Mesenchymal stem cell (in vitro differentiated cells and primary cell): ENCODE results near the gene CTNNA3.

Experiments
- DNase-seq: peaks from one replicate; pipeline ENCODE4 v3.0.0-alpha.2; 2013
- H2AFZ ChIP-seq: one replicate; pipeline ENCODE4 v1.6.1; 2013; ENCODE audit warnings: low read depth, mild to moderate bottlenecking, control low read depth, inconsistent platforms, low read length, moderate library complexity
- H2AK5ac ChIP-seq: 2 replicates; pipeline ENCODE4 v1.6.1; 2013; ENCODE audit warnings: low read length, moderate library complexity, mild to moderate bottlenecking, inconsistent platforms; ENCODE audit not compliant: severe bottlenecking
- H2BK120ac ChIP-seq: one replicate; pipeline ENCODE4 v1.6.1; 2013; ENCODE audit warnings: low read depth, mild to moderate bottlenecking, inconsistent platforms, low read length, moderate library complexity
- H2BK12ac ChIP-seq, 2 experiments: one replicate each; pipeline ENCODE4 v1.6.1; 2013; ENCODE audit warnings: inconsistent platforms in 2 of 2, low read length in 2 of 2, mild to moderate bottlenecking in 2 of 2, moderate library complexity in 2 of 2, control low read depth in 1 of 2
- H2BK15ac ChIP-seq: one replicate; pipeline ENCODE4 v1.6.1; 2013; ENCODE audit warnings: mild to moderate bottlenecking, low read depth, inconsistent platforms; ENCODE audit not compliant: poor library complexity, severe bottlenecking
- H2BK5ac ChIP-seq: 2 replicates; pipeline ENCODE4 v1.6.1; 2013; ENCODE audit warnings: low read depth, mild to moderate bottlenecking, low read length, control low read depth, inconsistent platforms; ENCODE audit not compliant: poor library complexity, severe bottlenecking
- H3K14ac ChIP-seq, 2 experiments: one replicate each; pipeline ENCODE4 v1.6.1; 2013; ENCODE audit warnings: inconsistent platforms in 2 of 2, low read length in 2 of 2, control low read depth in 1 of 2, mild to moderate bottlenecking in 1 of 2, moderate library complexity in 1 of 2
- H3K18ac ChIP-seq, 2 experiments: one replicate each; pipeline ENCODE4 v1.6.1; 2013; ENCODE audit warnings: inconsistent platforms in 2 of 2, low read length in 2 of 2, control low read depth in 1 of 2, low read depth in 1 of 2, mild to moderate bottlenecking in 1 of 2
- H3K23ac ChIP-seq, 2 experiments: one replicate each; pipeline ENCODE4 v1.6.1; 2013; ENCODE audit warnings: inconsistent platforms in 2 of 2, low read length in 2 of 2, mild to moderate bottlenecking in 2 of 2, moderate library complexity in 2 of 2, control low read depth in 1 of 2
- H3K27ac ChIP-seq: 2 replicates; pipeline ENCODE4 v1.5.1; 2013; ENCODE audit warnings: mild to moderate bottlenecking, moderate library complexity, low read length, control low read depth, inconsistent platforms; ENCODE audit not compliant: poor library complexity, severe bottlenecking
- H3K27me3 ChIP-seq, 2 experiments: 2 replicates each; pipeline versions ENCODE4 v1.6.1 to v1.7.0; 2013; ENCODE audit warnings: low read length in 2 of 2, mild to moderate bottlenecking in 2 of 2, moderate library complexity in 2 of 2, control low read depth in 1 of 2, inconsistent platforms in 1 of 2; ENCODE audit not compliant: control insufficient read depth in 1 of 2, insufficient read depth in 1 of 2
- H3K36me3 ChIP-seq, 2 experiments: 2 replicates each; pipeline versions ENCODE4 v1.6.1 to v1.7.0; 2013; ENCODE audit warnings: low read length in 2 of 2, control low read depth in 1 of 2, inconsistent platforms in 1 of 2, low read depth in 1 of 2, mild to moderate bottlenecking in 1 of 2; ENCODE audit not compliant: insufficient read depth in 2 of 2, control insufficient read depth in 1 of 2
- H3K4ac ChIP-seq, 2 experiments: one replicate each; pipeline ENCODE4 v1.6.1; 2013; ENCODE audit warnings: inconsistent platforms in 2 of 2, low read length in 2 of 2, mild to moderate bottlenecking in 2 of 2, moderate library complexity in 2 of 2, control low read depth in 1 of 2, low read depth in 1 of 2
- H3K4me1 ChIP-seq: 2 replicates; pipeline ENCODE4 v1.6.1; 2013; ENCODE audit warnings: low read depth, low read length, control low read depth; ENCODE audit not compliant: control insufficient read depth, insufficient read depth
- H3K4me2 ChIP-seq: 2 replicates; pipeline ENCODE4 v1.6.1; 2013; ENCODE audit warnings: low read length, mild to moderate bottlenecking, inconsistent platforms; ENCODE audit not compliant: poor library complexity, severe bottlenecking
- H3K4me3 ChIP-seq, 2 experiments: 2 replicates each; pipeline versions ENCODE4 v1.5.1 to v1.7.0; 2013; ENCODE audit warnings: low read length in 2 of 2, mild to moderate bottlenecking in 2 of 2, control low read depth in 1 of 2, low read depth in 1 of 2; ENCODE audit not compliant: insufficient read depth in 1 of 2
- H3K79me1 ChIP-seq: replicated peaks from 2 replicates; pipeline ENCODE4 v1.6.1; 2013; ENCODE audit warnings: mild to moderate bottlenecking, control low read depth, low read length, inconsistent platforms; ENCODE audit not compliant: poor library complexity, severe bottlenecking
- H3K9ac ChIP-seq: 2 replicates; pipeline ENCODE4 v1.7.0; 2013; ENCODE audit warnings: mild to moderate bottlenecking, low read length, moderate library complexity
- H3K9me3 ChIP-seq: 2 replicates; pipeline ENCODE4 v1.7.0; 2013; ENCODE audit warnings: mild to moderate bottlenecking, low read length; ENCODE audit not compliant: control insufficient read depth
- H4K8ac ChIP-seq: one replicate; pipeline ENCODE4 v1.6.1; 2013; ENCODE audit warnings: inconsistent platforms, mild to moderate bottlenecking, low read length, moderate library complexity
- H4K91ac ChIP-seq: one replicate; pipeline ENCODE4 v1.6.1; 2013; ENCODE audit warnings: mild to moderate bottlenecking, low read length, inconsistent platforms
- WGBS: methylation state at CpG from one replicate; pipeline ENCODE4 v1.1.7; 2013; ENCODE audit warnings: mixed read lengths; 5-methylcytosine and 5-hydroxymethylcytosine counted together

The CTNNA3 gene

DNA sequence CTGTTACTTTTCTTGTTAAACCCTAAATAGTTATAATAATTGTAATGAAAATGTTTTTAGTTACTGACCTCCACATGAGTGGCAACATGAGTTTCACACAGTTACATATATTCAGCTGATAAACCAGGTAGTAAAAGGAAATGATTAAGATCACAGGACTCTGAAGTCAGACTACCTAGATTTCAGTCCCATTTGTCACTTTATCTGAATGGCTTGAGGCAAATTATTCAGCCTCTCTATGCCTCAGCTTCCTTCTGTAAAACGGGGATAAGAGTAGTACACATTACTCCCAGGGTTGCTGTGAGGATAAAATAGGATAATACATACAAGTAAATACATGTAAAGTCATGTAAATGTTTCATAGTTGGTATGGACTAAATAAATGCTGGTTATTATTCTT is 1024.4 kb downstream of the CTNNA3 start:
- Histone ChIP-seq H3K79me1 (no peaks in the 10 kb centered on the region), H2BK12ac (no peak overlapping the region), H2AK5ac (no peak overlapping the region), H3K4me3 (no peak overlapping the region), H3K4ac (no peak overlapping the region), H3K27me3 (no peaks in the 10 kb centered on the region), H2BK5ac (no peak overlapping the region), H3K27ac (no peak overlapping the region), H3K4me2 (no peak overlapping the region), H3K23ac (no peak overlapping the region), H3K18ac (no peak overlapping the region), H2BK15ac (no peak overlapping the region), H2BK120ac (no peak overlapping the region), H4K8ac (no peak overlapping the region), H2AFZ (no peak overlapping the region), H4K91ac (no peak overlapping the region), H3K4me1 (no peaks in the 10 kb centered on the region), H3K9me3 (no peaks in the 10 kb centered on the region), H3K9ac (no peak overlapping the region), H3K36me3 (no peaks in the 10 kb centered on the region), H3K14ac (no peak overlapping the region)
- no peak for DNase-seq
- WGBS: no CpG with 5 or more reads among the region's 1 CpG

DNA sequence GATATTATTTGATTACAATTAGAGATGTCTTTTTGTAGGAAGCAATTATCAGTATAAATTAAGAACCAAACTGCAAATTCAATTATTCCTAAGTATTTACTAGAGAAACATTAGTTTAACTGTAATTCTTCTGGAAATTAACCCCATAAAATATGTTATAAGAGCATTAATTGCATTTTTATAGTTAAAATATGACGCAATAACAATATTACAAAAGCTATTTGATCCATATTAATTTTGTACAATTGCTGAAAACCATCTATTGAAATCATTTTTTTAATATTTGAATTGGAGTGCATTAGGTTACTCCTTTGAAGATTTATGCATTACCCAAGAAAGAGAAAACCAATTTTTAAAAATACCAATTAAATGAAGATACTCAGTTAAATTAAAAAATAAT is 1024.9 kb downstream of the CTNNA3 start:
- Histone ChIP-seq H2BK15ac (no peak overlapping the region), H3K23ac (no peak overlapping the region), H3K4ac (no peak overlapping the region), H2BK5ac (no peak overlapping the region), H3K9me3 (no peaks in the 10 kb centered on the region), H2AK5ac (no peak overlapping the region), H3K36me3 (no peaks in the 10 kb centered on the region), H4K8ac (no peak overlapping the region), H3K18ac (no peak overlapping the region), H4K91ac (no peak overlapping the region), H3K14ac (no peak overlapping the region), H2BK12ac (no peak overlapping the region), H3K4me3 (no peak overlapping the region), H3K27me3 (no peaks in the 10 kb centered on the region), H2AFZ (no peak overlapping the region), H3K4me1 (no peaks in the 10 kb centered on the region), H3K27ac (no peak overlapping the region), H3K4me2 (no peak overlapping the region), H3K9ac (no peak overlapping the region), H2BK120ac (no peak overlapping the region), H3K79me1 (no peaks in the 10 kb centered on the region)
- DNase-seq: no peak
- no CpG with 5 or more reads among the region's 1 CpG for WGBS

DNA sequence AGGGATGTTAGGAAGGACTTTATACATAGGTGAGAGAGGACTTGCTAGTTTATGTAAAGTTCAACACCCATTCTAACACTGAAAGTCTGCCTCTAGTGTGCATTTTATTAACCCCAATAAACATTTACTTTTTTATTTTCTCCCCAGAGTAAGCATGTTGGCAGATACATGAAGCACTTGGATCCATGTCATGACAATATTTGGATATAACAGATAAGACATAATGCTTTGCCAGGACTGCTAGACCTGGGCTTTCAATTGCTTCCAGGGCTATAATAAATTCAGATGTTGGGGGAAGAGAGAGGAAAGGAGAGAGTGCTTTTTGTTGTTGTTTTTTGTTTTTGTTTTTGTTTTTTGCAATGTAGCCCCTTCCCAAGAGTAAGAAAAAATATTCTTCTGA is 1039.5 kb downstream of the CTNNA3 start:
- no peak overlapping the region for H2BK5ac ChIP-seq
- no peak for DNase-seq
- no peak overlapping the region for H3K4me3 ChIP-seq
- H2BK120ac ChIP-seq: no peak overlapping the region
- no peaks in the 10 kb centered on the region for H3K79me1 ChIP-seq
- H4K8ac ChIP-seq: no peak overlapping the region
- H3K14ac ChIP-seq: no peak overlapping the region
- H2BK12ac ChIP-seq: no peak overlapping the region
- H3K36me3 ChIP-seq: no peaks in the 10 kb centered on the region
- no peak overlapping the region for H2BK15ac ChIP-seq
- H3K4ac ChIP-seq: no peak overlapping the region
- no peak overlapping the region for H3K27ac ChIP-seq
- H3K4me2 ChIP-seq: no peak overlapping the region
- H3K4me1 ChIP-seq: no peaks in the 10 kb centered on the region
- H3K23ac ChIP-seq: no peak overlapping the region
- no peak overlapping the region for H2AFZ ChIP-seq
- no peak overlapping the region for H3K9ac ChIP-seq
- no peaks in the 10 kb centered on the region for H3K27me3 ChIP-seq
- H3K18ac ChIP-seq: no peak overlapping the region
- H3K9me3 ChIP-seq: peaks cover 13% of the 10 kb centered on the region
- H4K91ac ChIP-seq: no peak overlapping the region
- no peak overlapping the region for H2AK5ac ChIP-seq

DNA sequence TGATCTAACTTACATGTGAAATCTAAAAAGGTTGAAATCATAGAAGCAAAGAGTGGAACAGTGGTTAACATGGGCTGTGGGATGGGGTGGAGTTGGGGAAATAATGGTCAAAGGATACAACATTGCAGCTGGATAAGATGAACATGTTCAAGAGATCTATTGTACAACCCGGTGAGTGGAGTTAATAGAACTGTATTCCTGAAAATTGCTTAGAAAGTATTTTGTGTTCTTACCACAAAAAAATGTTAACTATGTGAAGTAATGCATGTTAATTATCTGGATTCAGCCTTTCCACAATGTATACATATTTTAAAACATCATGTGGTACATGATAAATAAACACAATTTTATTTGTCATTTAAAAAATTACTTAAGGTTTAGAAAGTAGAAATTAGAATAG is 1041.1 kb downstream of the CTNNA3 start:
- H4K8ac ChIP-seq: no peak overlapping the region
- H3K79me1 ChIP-seq: no peaks in the 10 kb centered on the region
- no peaks in the 10 kb centered on the region for H3K36me3 ChIP-seq
- H3K4me2 ChIP-seq: no peak overlapping the region
- no peak overlapping the region for H3K18ac ChIP-seq
- no peak overlapping the region for H3K4me3 ChIP-seq
- no peak overlapping the region for H2AK5ac ChIP-seq
- H3K9ac ChIP-seq: no peak overlapping the region
- H2BK120ac ChIP-seq: no peak overlapping the region
- no peak overlapping the region for H3K4ac ChIP-seq
- no peak overlapping the region for H2BK12ac ChIP-seq
- no peaks in the 10 kb centered on the region for H3K4me1 ChIP-seq
- H2BK5ac ChIP-seq: no peak overlapping the region
- no peak overlapping the region for H2AFZ ChIP-seq
- no peak overlapping the region for H3K14ac ChIP-seq
- H3K9me3 ChIP-seq: peaks cover 13% of the 10 kb centered on the region
- no peak overlapping the region for H3K27ac ChIP-seq
- no peak overlapping the region for H3K23ac ChIP-seq
- DNase-seq: no peak
- H3K27me3 ChIP-seq: no peaks in the 10 kb centered on the region
- no peak overlapping the region for H2BK15ac ChIP-seq
- 33% methylated on average over 1 of the region's 1 CpG for WGBS
- H4K91ac ChIP-seq: no peak overlapping the region
